HG03378 (cell line): Measurements from ENCODE around the gene PRDX1.
"Not testable (repeated sequence)": the region's sequence is repeated elsewhere in the genome, so short reads cannot be mapped to it uniquely, and the experiment has no call there.

Source experiments
- ATAC-seq: cut with Tn5 transposase; IDR thresholded peaks from one replicate; pipeline ENCODE4 v1.9.1; 2021; ENCODE audit warnings: mild to moderate bottlenecking, moderate library complexity; ENCODE audit not compliant: unreplicated experiment

PRDX1 gene

DNA sequence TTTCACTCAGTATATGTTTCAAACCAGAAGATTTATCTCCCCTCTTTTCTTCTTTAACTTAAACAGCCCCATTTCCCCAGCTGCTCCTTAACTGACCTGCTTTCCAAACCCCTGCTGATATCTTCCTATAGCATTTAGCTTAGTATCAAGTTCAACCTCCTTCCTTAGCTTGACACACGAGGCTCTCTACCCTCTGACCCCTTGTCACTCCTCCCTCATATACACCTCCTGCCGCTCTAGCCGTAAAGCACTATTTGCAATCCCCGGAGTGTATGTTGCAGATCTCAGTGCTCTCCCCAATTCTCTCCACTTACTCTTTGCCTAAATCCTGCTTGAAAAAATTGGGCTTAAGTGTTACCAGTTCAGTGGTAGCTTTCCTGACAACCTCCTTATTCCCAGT lies 15.2 kb upstream of the PRDX1 start:
- no peak for ATAC-seq

DNA sequence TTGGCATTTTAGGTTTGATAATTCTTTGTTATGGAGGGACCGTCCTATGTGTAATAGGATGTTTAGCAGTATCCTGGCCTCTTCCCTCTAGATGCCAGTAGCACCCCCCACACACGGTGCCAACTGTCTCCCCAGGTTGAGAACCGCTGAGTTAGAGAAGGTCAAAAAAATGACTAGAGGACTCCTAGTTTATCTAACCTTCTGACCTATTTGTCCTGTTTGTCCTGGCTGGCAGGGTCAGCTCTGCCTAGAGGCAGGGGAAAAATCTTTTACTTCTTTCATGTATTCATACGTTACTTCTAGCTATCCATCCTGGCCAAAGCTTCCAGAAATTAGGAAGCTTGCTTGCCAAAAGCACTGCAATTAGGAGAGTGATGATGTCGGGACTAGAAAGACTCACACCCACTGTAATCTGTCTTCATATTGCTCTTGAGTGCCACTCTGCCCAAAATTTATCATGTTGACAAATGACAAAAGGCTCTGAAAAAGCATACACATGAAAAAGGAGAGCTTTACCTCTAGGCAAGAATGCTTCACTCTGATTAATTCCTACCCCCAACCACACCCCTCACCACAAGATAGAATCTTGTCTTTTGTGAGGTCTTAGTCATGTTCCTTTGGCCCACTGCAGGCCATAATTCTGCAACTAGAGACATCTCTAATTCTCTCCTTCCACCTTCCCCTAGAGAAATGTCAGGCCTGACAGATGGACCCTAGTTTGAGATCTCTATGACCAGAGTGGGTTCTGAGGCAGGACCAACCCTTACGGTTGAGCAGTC lies 14.5 kb upstream of the PRDX1 start:
- ATAC-seq: no peak

DNA sequence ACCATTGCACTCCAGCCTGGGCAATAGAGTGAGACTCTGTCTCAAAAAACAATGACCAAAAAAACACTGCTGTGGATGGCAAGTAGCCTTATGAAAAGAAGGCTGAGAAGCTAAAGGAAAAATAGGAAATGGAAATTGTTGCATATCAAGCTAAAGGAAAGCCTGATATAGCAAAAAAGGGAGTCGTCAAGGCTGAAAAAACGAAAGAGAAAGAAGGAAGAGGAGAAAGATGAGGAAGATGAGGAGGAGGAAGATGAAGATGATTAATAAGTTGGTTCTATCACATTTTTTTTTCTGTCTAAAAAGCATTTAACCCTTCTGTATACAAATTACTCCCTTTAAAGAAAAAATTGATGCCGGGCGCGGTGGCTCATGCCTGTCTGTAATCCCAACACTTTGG lies 10.2 kb upstream of the PRDX1 start:
- no peak for ATAC-seq

DNA sequence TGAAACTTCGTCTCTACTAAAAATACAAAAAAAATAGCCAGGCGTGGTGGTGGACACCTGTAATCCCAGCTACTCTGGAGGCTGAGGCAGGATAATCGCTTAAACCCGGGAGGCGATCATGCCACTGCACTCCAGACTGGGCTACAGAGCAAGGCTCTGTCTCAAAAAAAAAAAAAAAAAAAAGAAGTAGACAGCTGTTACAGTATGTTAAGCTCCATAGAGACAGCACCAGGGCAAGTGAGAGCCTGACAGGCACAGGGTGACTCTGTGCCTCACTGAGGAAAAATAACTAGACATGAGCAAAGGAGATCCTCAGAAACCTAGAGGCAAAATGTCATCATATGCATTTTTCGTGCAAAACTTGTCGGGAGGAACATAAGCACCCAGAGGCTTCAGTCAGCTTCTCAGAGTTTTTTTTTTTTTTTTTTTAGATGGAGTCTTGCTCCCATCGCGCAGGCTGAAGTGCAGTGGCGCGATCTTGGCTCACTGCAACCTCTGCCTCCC lies 9.0 kb upstream of the PRDX1 start:
- ATAC-seq: no peak

DNA sequence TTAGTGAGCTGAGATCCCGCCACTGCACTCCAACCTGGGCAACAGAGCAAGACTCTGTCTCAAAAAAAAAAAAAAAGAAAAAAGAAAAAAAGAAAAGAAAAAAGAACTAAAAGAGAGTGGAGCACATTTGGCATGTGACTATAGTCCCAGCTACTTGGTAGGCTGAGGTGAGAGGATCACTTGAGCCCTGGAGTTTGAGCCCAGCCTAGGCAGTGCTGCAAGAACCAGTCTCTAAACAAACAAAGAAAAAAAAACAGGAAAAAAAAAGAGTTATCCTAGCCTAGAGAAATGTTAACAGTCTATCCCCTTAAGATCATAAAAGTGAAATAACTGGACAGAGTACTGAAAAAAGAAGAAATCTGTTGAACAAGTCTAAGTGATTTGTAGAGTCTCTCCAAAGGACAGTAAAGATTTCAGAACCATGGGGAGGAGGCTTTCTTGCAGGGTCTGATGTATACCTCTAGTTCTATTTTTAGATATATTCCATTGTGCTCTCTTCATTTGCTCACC lies 4.5 kb upstream of the PRDX1 start:
- no peak for ATAC-seq

DNA sequence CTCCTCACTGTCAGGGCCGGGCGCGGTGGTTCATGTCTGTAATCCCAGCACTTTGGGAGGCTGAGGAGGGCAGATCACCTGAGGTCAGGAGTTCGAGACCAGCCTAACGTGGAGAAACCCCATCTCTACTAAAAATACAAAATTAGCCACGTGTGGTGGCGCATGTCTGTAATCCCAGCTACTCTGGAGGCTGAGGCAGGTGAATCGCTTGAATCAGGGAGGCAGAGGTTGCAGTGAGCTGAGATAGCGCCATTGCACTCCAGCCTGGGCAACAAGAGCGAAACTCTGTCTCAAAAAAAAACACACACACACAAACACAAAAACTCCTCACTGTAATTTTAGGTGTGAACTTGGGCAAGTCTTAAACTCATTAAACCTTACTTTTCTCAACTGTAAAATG lies 2.3 kb upstream of the PRDX1 start:
- not testable (repeated sequence) for ATAC-seq

DNA sequence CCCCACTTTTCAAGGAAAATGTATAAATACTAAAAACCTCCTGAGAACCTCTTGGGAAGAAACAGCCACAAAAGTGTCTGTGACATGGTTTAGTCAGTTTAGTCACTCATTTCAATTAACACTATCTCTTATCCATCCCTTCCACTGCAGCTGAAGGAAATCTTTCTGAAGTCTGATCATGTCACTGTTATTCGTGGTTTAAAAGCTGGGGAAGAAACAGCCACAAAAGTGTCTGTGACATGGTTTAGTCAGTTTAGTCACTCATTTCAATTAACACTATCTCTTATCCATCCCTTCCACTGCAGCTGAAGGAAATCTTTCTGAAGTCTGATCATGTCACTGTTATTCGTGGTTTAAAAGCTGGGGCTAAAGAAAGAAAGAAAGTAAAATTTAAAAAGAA lies 1.8 kb upstream of the PRDX1 start:
- not testable (repeated sequence) for ATAC-seq

DNA sequence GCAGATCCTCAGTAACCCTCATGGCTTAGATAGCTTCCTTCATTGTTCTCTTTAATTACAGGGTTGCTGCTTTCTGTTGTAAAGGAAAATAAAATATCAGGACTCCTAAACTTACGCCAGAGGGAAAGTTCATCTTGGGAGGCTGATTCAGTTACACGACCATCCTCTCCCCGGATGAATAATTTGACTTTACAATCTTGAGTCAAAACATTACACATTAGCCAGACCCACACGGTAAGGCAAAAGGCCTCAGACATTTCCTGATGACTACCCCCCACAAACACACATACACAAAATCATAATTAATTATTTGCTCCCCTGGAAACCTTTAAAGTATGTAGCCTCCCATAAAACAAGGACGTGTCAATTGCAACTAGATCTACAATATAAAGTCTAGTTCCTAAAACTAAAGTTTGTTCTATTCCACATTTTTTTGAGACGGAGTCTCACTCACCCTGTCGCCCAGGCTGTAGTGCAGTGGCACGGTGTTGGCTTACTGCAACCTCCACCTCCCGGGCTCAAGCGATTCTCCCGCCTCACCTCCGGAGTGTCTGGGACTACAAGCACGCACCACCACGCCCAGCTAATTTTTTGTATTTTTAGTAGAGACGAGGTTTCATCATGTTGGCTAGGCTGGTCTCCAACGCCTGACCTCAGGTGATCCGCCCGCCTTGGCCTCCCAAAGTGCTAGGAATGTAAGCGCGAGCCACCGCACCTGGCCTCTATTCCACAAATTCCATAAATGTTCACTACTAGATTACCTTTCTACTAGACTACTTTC lies 830 bp upstream of the PRDX1 start:
- ATAC-seq: peak; percentile 6

DNA sequence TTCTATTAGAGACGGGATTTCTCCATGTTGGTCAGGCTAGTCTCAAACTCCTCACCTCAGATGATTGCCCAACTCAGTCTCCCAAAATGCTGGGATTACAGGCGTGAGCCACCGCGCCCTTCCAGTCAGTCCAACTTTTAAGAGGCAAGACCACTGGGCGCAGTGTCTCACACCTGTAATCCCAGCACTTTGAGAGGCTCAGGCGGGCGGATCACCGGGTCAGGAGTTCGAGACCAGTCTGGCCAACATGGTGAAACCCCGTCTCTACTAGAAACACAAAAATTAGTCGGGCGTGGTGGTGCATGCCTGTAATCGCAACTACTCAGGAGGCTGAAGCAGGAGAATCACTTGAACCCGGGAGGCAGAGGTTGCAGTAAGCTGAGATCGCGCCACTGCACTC lies 1.9 kb downstream of the PRDX1 start:
- not testable (repeated sequence) for ATAC-seq

DNA sequence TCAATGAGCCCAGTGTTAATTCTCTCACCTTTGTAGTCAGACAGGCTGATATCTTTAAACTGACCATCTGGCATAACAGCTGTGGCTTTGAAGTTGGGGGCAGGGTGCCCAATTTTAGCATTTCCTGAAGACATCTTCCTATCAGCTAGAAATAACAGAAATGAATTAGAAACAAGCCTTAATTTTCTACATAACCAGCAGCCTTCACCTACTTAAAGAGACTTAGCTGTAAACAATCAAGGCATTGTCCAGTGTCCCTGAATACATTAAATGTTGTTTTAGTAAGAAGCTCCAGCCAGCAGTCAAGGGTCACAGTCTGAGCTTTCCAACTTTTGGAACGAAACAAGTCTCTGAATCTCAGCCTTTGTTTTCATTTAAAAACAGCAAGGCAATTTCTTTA lies 2.8 kb downstream of the PRDX1 start:
- no peak for ATAC-seq

DNA sequence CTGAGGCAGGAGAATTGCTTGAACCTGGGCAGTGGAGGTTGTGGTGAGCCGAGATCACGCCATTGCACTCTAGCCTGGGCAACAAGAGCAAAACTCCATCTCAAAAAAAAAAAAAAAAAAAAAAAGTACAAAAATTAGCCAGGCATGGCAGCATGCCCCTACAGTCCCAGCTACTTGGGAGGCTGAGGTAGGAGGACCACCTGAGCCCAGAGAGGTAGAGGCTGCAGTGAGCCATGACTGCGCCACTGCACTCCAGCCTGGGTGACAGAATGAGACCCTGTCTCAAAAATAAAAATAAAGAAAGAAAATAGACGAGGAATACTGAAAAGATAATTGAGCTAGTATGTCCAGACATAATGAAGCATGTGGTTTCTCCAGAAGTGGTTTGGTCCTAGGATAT lies 3.3 kb downstream of the PRDX1 start:
- ATAC-seq: not testable (repeated sequence)

DNA sequence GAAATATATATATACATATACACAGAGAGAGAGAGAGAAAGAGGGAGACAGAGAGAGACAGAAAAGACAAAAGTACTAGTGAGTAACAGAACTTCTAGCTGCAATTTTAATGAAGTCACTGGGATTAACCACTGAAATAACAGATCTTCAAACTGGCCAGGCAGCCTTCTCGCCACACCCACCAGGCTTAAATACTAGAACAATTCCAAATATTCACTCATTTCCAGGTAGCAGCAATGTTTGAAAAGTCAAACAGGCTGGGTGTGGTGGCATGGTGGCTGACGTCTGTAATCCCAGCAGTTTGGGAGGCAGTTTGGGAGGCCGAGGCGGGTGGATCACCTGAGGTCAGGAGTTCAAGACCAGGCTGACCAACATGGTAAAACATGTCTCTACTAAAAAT lies 5.2 kb downstream of the PRDX1 start:
- ATAC-seq: no peak

DNA sequence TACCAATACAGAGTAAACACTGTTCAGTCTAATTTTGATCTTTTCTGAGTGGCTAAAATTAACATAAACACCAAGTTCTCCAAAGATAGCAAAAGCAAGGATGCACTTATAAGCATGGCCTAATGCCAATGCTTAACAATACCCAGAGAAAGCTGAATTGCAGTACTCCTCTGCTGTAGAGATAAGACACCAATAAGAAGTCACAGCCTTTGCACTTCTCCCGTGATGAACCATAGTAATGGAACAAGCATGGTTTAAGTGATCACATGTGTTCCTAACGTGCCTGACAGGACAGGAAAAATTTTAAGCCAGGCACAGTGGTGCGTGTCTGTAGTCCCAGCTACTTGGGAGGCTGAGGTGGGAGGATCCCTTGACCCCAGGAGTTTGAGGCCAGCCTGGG lies 5.6 kb downstream of the PRDX1 start:
- ATAC-seq: no peak

DNA sequence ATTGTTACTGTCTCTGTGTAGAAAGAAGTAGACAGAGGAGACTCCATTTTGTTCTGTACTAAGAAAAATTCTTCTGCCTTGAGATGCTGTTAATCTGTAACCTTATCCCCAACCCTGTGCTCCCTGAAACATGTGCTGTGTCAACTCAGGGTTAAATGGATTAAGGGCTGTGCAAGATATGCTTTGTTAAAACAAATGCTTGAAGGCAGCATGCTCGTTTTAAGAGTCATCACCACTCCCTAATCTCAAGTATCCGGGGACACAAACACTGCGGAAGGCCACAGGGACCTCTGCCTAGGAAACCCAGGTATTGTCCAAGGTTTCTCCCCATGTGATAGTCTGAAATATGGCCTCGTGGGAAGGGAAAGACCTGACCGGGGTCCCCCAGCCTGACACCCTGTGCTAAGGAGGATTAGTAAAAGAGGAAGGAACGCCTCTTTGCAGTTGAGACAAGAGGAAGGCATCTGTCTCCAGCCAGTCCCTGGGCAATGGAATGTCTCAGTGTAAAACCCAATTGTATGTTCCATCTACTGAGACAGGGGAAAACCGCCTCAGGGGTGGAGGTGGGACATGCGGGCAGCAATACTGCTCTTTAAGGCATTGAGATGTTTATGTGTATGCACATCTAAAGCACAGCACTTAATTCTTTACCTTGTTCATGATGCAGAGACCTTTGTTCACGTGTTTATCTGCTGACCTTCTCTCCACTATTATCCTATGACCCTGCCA lies 8.0 kb downstream of the PRDX1 start:
- not testable (repeated sequence) for ATAC-seq

DNA sequence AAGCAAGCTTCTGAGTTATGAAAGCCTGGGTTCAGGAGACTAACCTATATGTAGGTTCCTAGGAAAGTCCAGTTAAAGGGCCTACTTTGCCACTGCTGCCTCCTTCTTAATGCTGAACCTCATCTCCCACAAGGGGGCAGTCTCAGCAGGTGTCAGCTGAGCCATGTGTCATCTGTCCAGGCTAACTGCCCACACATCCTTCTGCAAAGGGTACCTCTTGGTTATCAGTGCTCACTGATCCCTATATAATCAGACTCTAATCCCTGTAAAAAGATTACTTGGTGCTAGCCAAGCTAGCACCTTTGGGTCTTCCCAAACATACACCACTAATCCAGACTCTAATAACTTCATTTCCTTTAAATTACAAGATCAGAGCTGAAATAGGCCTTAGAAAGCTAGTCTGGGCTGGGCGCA lies 9.0 kb downstream of the PRDX1 start:
- ATAC-seq: no peak

DNA sequence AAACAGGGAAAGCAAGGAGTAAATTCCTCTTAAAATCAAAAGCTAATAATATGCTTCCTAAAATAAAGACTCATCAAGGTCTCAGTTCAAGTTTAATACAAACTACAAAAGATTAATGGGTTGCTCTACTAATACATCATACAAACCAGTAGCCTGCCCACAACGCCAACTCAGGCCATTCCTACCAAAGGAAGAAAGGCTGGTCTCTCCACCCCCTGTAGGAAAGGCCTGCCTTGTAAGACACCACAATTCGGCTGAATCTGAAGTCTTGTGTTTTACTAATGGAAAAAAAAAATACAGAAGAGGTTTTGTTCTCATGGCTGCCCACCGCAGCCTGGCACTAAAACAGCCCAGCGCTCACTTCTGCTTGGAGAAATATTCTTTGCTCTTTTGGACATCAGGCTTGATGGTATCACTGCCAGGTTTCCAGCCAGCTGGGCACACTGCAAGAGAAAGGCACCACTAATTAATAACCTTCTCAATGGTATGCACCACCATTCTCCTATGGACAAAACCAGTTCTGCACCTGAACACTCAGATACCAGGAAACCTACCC lies 10.6 kb downstream of the PRDX1 start:
- ATAC-seq: no peak

DNA sequence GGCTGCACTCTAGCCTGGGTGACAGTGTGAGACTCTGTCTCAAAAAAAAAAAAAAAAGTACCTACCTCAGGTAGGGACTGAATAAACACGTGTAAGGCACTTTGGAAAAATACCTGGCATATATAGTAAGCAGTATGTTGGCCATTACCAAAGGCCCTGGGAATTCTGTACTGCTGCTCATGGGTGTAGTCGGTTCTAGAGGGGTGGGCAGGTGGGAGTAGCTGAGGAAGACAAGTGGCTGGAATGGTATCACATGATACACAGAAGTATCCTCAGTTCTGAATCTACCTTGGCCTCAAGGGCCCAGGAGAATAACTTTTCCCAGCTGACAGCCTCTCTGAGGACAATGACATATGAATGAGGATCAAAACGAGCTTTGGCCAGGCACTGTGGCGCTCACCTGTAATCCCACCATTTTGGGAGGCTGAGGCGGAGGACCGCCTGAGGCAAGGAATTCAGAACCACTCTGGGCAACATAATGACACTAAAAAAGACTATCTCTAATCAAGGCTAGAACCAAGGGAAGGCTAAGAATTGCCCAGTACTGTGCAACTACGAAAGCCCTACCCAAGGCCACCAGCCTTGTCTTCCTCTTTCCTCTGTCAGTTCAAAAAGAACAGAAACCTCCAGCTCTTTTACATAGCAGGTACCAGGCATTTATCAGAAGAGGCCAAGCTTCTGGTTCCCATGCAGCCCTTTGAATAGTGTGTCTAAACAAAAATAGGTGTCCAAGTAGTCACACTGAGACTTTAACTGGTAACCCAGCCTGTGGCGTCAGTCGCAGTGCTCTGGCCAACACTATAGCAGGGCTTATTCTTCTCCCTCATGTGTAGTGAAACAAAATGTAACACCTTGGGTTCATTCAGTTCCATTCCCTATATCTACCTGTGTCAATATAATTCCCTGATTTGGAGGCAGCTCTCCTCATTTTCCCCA lies 11.4 kb downstream of the PRDX1 start:
- ATAC-seq: no peak

DNA sequence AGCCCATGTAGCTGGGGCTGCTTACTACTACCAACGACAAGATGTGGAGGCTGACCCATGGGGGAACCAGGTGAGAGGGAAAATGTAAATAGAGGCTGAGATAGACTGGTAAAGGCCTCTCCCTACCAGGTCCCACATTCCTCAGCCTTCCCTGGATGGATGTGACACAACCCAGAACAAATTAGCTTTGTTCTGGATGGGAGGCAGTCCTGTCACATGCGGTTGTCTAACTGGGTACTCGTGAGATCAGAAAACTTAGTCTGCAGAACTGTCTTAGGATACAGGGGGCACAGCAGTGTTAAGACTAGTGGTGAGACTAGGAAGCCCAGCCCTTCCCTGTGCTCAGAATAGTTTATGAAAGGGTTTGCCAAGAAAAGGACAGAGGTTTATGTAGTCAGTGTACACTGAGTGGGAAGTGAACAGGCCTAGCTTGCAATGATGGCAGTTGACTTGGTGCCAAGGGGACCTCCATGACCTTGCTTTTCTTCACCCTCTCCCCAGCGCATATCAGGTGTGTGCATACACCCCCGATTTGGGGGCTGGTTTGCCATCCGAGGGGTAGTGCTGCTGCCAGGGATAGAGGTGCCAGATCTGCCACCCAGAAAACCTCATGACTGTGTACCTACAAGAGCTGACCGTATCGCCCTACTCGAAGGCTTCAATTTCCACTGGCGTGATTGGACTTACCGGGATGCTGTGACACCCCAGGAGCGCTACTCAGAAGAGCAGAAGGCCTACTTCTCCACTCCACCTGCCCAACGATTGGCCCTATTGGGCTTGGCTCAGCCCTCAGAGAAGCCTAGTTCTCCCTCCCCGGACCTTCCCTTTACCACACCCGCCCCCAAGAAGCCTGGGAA lies 13.2 kb downstream of the PRDX1 start:
- no peak for ATAC-seq

DNA sequence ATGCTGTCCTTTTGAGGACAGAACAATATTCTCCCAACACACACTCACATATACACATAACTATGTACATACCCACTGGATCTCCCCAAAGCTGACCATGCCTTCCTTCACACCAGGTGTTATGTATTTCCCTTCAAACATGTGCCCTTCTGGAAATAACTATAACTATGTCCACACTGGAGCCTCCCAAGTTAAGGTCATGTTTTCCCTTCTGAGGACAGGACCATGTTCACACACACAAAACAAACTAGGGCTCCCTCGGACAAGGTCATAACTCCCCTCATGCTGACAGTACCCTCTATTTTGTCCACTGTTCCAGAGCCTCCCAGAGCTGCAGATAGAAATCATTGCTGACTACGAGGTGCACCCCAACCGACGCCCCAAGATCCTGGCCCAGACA lies 13.8 kb downstream of the PRDX1 start:
- no peak for ATAC-seq
